Esophagus muscularis mucosa (tissue), 4 donors: Measurements from ENCODE around the gene ORC3. TPM values are rescaled to one million over a fixed set of nuclear protein-coding genes. Genes with fewer than 3 reads are reported as not detected.

Experiments
- DNase-seq: peaks from one replicate; pipeline ENCODE4 v3.0.0-alpha.2; 2017; ENCODE audit errors: extremely low spot score
- H3K27ac ChIP-seq, 4 donors: fragments of 200-600 bp; sonication (generic); replicated peaks in 1 of 4; 1 replicate in 3 of 4; 2 replicates in 1 of 4; pipeline ENCODE4 v1.5.1; 2016 to 2019; ENCODE audit warnings: mild to moderate bottlenecking in 1 of 4
- H3K27me3 ChIP-seq, 4 donors: fragments of 200-600 bp; sonication (generic); one replicate each; pipeline versions ENCODE4 v1.5.1 to v1.6.0; 2016 to 2019
- H3K36me3 ChIP-seq, 4 donors: fragments of 200-600 bp; sonication (generic); one replicate each; pipeline ENCODE4 v1.5.1; 2016 to 2019
- H3K4me1 ChIP-seq, 4 donors: fragments of 200-600 bp; sonication (generic); one replicate each; pipeline ENCODE4 v1.5.1; 2016 to 2019
- H3K4me3 ChIP-seq, 4 donors: fragments of 200-600 bp; sonication (generic); 1 replicate in 2 of 4; 2 replicates in 2 of 4; pipeline ENCODE4 v1.5.1; 2016 to 2019; ENCODE audit warnings: mild to moderate bottlenecking in 4 of 4, moderate library complexity in 1 of 4
- H3K9me3 ChIP-seq, 4 donors: fragments of 200-600 bp; sonication (generic); 1 replicate in 3 of 4; 2 replicates in 1 of 4; pipeline ENCODE4 v1.5.1; 2016 to 2019
- CTCF ChIP-seq, 3 experiments: fragments of 200-600 bp in 2 of 3; fragments of 450-650 bp in 1 of 3; sonication (generic) in 2 of 3; IDR thresholded peaks; one replicate each; pipeline ENCODE4 v1.5.1; 2017 to 2019; ENCODE audit warnings: antibody characterized with exemption in 3 of 3, mild to moderate bottlenecking in 2 of 3, moderate library complexity in 1 of 3
- EP300 ChIP-seq: sonication (generic); formaldehyde crosslinking; IDR thresholded peaks from one replicate; pipeline ENCODE4 v1.6.1; 2017; ENCODE audit warnings: antibody characterized with exemption
- POLR2A ChIP-seq: fragments of 450-650 bp; IDR thresholded peaks from one replicate; pipeline ENCODE4 v1.6.1; 2017; ENCODE audit warnings: antibody characterized with exemption, moderate library complexity, mild to moderate bottlenecking, low read depth
- POLR2AphosphoS5 ChIP-seq, 2 donors: sonication (generic); formaldehyde crosslinking; IDR thresholded peaks; one replicate each; pipeline ENCODE4 v1.6.1; 2017; ENCODE audit warnings: antibody characterized with exemption in 2 of 2
- WGBS: methylation state at CpG from one replicate; pipeline ENCODE4 v1.1.5; 2018; 5-methylcytosine and 5-hydroxymethylcytosine counted together
- intact Hi-C: fragments of 100-400 bp; cut with DNase I; formaldehyde crosslinking; loops from one replicate; pipeline ENCODE4 v1.15.1; 2023
- total RNA-seq, 4 donors: library from RNA; depleted of rRNA; stranded (reverse); fragments of >200 nt; gene quantifications; one replicate each; pipeline versions ENCODE4 v1.1.0 to v1.2.1, GENCODE V29; 2016

The ORC3 gene
- 10 to 100 TPM in 3 of 4 donors, 1 to 10 TPM in 1; 9.9 to 18.7 (median 12.6) TPM for total RNA-seq

- peaks cover 0 to 13% (median 5%) of the 10 kb centered on the region in 4 donors for H3K36me3 ChIP-seq
- TF ChIP-seq POLR2AphosphoS5 (IDR thresholded peaks at IDR 0.05): peak; percentile 96
- TF ChIP-seq POLR2A: peak; percentile 58
- no peak for TF ChIP-seq EP300
- TF ChIP-seq CTCF (IDR thresholded peaks at IDR 0.05): no peak
- no peaks in the 10 kb centered on the region for H3K9me3 ChIP-seq
- intact Hi-C loops: loop anchor here (5.0 to 10.0 kb wide), 4 partner anchors 95 to 198 kb away; partner anchors contain the start of genes CFAP206 and SLC35A1
- under 1% methylated on average over 22 of the region's 49 CpGs for WGBS
- H3K27ac ChIP-seq: peak within 1 kb of the TSS; percentile 76 to 89 (median 86)
- peak within 1 kb of the TSS; percentile 66 to 86 (median 78) for H3K4me3 ChIP-seq
- peaks cover 29 to 68% (median 52%) of the 10 kb centered on the region in 4 donors for H3K4me1 ChIP-seq
- no peaks in the 10 kb centered on the region for H3K27me3 ChIP-seq
- DNase-seq: peak; percentile 99
These were observed at the start of gene ORC3, which contains the start of gene RARS2 for GRCh38 chr6:87589693-87590416. Gene ORC3 (plus strand): TSS chr6:87590135. CDS start chr6:87590169, 34 bp downstream. Gene RARS2 (minus strand): TSS chr6:87589987. CDS start chr6:87589957, 30 bp downstream.

DNA sequence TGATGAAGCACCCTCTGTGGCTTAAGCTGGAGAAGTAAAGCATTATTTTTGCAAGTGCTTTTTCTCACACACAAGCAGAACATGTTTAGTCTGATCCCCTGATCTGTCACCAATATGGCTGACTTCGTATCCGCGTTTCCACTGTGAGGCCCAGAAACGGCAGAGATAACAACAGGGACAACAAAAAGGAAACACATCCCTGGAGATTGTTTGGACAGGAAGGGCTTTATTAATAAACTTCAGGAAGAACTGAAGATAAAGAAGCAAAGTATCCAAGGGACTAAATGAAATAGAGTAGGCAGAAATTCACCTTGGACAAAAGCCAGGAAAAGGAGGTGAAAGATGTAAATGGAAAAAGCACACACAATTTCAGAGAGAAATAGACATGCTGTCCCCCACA is 49.4 kb upstream of the ORC3 start:
- TF ChIP-seq CTCF (IDR thresholded peaks at IDR 0.05) (no peak), EP300 (no peak), POLR2A (no peak), POLR2AphosphoS5 (IDR thresholded peaks at IDR 0.05) (no peak)
- H3K36me3 ChIP-seq: peaks cover 17 to 59% (median 34%) of the 10 kb centered on the region in 4 donors
- H3K27me3 ChIP-seq: no peaks in the 10 kb centered on the region
- WGBS: 62% methylated on average over 4 of the region's 4 CpGs
- H3K9me3 ChIP-seq: peaks cover 0 to 5% (median 0%) of the 10 kb centered on the region in 4 donors
- no peak overlapping the region for H3K27ac ChIP-seq
- H3K4me3 ChIP-seq: no peak overlapping the region
- no peak for DNase-seq
- no peaks in the 10 kb centered on the region for H3K4me1 ChIP-seq
- intact Hi-C loops: no loop called here

GRCh38 chr6:87541041-87541440 is 48.9 kb upstream of the ORC3 start:
- no peaks in the 10 kb centered on the region for H3K4me1 ChIP-seq
- peaks cover 0 to 5% (median 0%) of the 10 kb centered on the region in 4 donors for H3K9me3 ChIP-seq
- 98% methylated on average over 1 of the region's 1 CpG for WGBS
- no peak for DNase-seq
- H3K27ac ChIP-seq: no peak overlapping the region
- H3K4me3 ChIP-seq: no peak overlapping the region
- peaks cover 17 to 59% (median 34%) of the 10 kb centered on the region in 4 donors for H3K36me3 ChIP-seq
- no peaks in the 10 kb centered on the region for H3K27me3 ChIP-seq
- intact Hi-C loops: no loop called here
- no peak for TF ChIP-seq EP300
- TF ChIP-seq CTCF (IDR thresholded peaks at IDR 0.05): no peak
- TF ChIP-seq POLR2A: no peak
- TF ChIP-seq POLR2AphosphoS5 (IDR thresholded peaks at IDR 0.05): no peak

DNA sequence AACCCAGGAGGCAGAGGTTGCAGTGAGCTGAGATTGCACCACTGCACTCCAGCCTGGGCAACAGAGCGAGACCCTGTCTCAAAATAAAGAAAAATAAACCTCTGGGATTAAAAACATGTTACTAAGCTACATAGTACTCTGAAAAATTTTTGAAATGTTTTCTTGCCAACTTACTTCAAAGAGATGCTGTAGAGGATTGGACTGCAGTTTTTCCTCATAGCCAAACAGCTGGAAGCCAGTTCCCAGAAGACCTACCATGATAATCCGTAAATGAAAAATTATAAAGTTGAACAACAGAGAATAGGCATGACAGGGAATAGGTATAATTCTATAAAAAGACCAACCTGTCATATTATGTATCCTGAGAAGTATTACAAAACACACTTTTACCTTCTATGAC is 48.2 kb upstream of the ORC3 start:
- 74% methylated on average over 2 of the region's 2 CpGs for WGBS
- peaks cover 17 to 66% (median 36%) of the 10 kb centered on the region in 4 donors for H3K36me3 ChIP-seq
- peaks cover 0 to 5% (median 0%) of the 10 kb centered on the region in 4 donors for H3K9me3 ChIP-seq
- TF ChIP-seq POLR2AphosphoS5 (IDR thresholded peaks at IDR 0.05) (no peak), EP300 (no peak), CTCF (IDR thresholded peaks at IDR 0.05) (no peak), POLR2A (no peak)
- intact Hi-C loops: no loop called here
- DNase-seq: no peak
- H3K4me1 ChIP-seq: no peaks in the 10 kb centered on the region
- H3K27ac ChIP-seq: no peak overlapping the region
- no peaks in the 10 kb centered on the region for H3K27me3 ChIP-seq
- H3K4me3 ChIP-seq: no peak overlapping the region
